Keratinocyte (primary cell): ENCODE results near the gene NFKB2. TPM values are rescaled to one million over a fixed set of nuclear protein-coding genes. Genes with fewer than 3 reads are reported as not detected.

Source experiments
- DNase-seq: peaks from one replicate; pipeline ENCODE4 v3.0.0-alpha.2; 2011; ENCODE audit warnings: low read depth, missing footprints, low spot score
- FAIRE-seq: peaks from 2 replicates; lab custom pipeline; 2011; peaks lifted over from hg19 to GRCh38; lab: Jason Lieb, UNC
- H2AFZ ChIP-seq: 2 replicates; pipeline ENCODE4 v1.6.0; 2012; ENCODE audit warnings: low read length, control low read depth, inconsistent platforms; ENCODE audit not compliant: control insufficient read depth
- H3K27ac ChIP-seq: 2 replicates; pipeline ENCODE4 v1.5.1; 2011; ENCODE audit warnings: low read length; ENCODE audit not compliant: control insufficient read depth, insufficient read depth
- H3K27me3 ChIP-seq: 3 replicates; pipeline ENCODE4 v1.6.0; 2011; ENCODE audit warnings: low read length; ENCODE audit not compliant: control insufficient read depth, insufficient read depth; ENCODE audit errors: extremely low read depth
- H3K36me3 ChIP-seq, 2 experiments: 2 replicates in 1 of 2; 3 replicates in 1 of 2; pipeline ENCODE4 v1.5.1; 2011; ENCODE audit warnings: low read length in 2 of 2, mild to moderate bottlenecking in 1 of 2; ENCODE audit not compliant: control insufficient read depth in 2 of 2, insufficient read depth in 2 of 2; ENCODE audit errors: extremely low read depth in 1 of 2
- H3K4me1 ChIP-seq: 3 replicates; pipeline ENCODE4 v1.5.1; 2011; ENCODE audit warnings: low read length; ENCODE audit not compliant: control insufficient read depth, insufficient read depth; ENCODE audit errors: extremely low read depth
- H3K4me2 ChIP-seq: 3 replicates; pipeline ENCODE4 v1.6.0; 2011; ENCODE audit warnings: low read depth, low read length; ENCODE audit not compliant: control insufficient read depth, insufficient read depth; ENCODE audit errors: extremely low read depth
- H3K4me3 ChIP-seq, 3 experiments: fragments of 200-600 bp in 1 of 3; sonication (generic) in 1 of 3; 2 replicates in 2 of 3; 3 replicates in 1 of 3; pipeline ENCODE4 v1.5.1; 2011 to 2016; ENCODE audit warnings: low read length in 3 of 3, mild to moderate bottlenecking in 3 of 3, control low read depth in 2 of 3, inconsistent platforms in 1 of 3, low read depth in 1 of 3, mixed read lengths in 1 of 3, mixed run types in 1 of 3, moderate library complexity in 1 of 3; ENCODE audit not compliant: control insufficient read depth in 2 of 3, insufficient read depth in 2 of 3; ENCODE audit errors: extremely low read depth in 1 of 3
- H3K79me2 ChIP-seq: 2 replicates; pipeline ENCODE4 v1.6.0; 2012; ENCODE audit warnings: low read length; ENCODE audit not compliant: control insufficient read depth, insufficient read depth
- H3K9ac ChIP-seq: 3 replicates; pipeline ENCODE4 v1.6.0; 2011; ENCODE audit warnings: low read length; ENCODE audit not compliant: control insufficient read depth, insufficient read depth; ENCODE audit errors: extremely low read depth
- H3K9me1 ChIP-seq: 3 replicates; pipeline ENCODE4 v1.6.0; 2011; ENCODE audit warnings: low read length; ENCODE audit not compliant: control insufficient read depth, insufficient read depth; ENCODE audit errors: extremely low read depth
- H3K9me3 ChIP-seq: 2 replicates; pipeline ENCODE4 v1.5.1; 2012; ENCODE audit warnings: low read depth, low read length; ENCODE audit not compliant: control insufficient read depth
- H4K20me1 ChIP-seq: 3 replicates; pipeline ENCODE4 v1.6.0; 2011; ENCODE audit warnings: low read length; ENCODE audit not compliant: control insufficient read depth, insufficient read depth; ENCODE audit errors: extremely low read depth
- EZH2 ChIP-seq: IDR thresholded peaks from one replicate; pipeline ENCODE4 v1.6.1; 2012; ENCODE audit warnings: inconsistent platforms, mild to moderate bottlenecking, low read length, moderate library complexity
- dilution Hi-C: fragments of 300-500 bp; cut with MboI; formaldehyde crosslinking; loops from one replicate; pipeline ENCODE4 v1.7.0; 2020; ENCODE audit warnings: low sequenced_read_pairs; ENCODE audit not compliant: extremely low pct_ligation_motif_present
- polyA plus RNA-seq, 5 experiments: library from polyadenylated mRNA; depleted of rRNA in 3 of 5; stranded (reverse) in 3 of 5; stranded (forward) in 1 of 5; unstranded in 1 of 5; fragments of >200 nt; gene quantifications; 1 replicate in 1 of 5; 2 replicates in 3 of 5; 3 replicates in 1 of 5; pipeline versions ENCODE4 v1.2.1 to v1.2.3, GENCODE V29; 2011 to 2012; ENCODE audit warnings: missing spikeins in 2 of 5, low read depth in 1 of 5, low replicate concordance in 1 of 5
- TF ChIP-seq, protein P1 (sequence below), 3 experiments: IDR thresholded peaks in 1 of 3; conservative IDR thresholded peaks in 1 of 3; optimal IDR thresholded peaks in 1 of 3; 2 replicates in 2 of 3; 3 replicates in 1 of 3; pipeline versions ENCODE3 to v1.5.1; 2011; ENCODE audit warnings: low read length in 3 of 3, mild to moderate bottlenecking in 3 of 3, moderate library complexity in 2 of 3, control low read depth in 1 of 3, inconsistent platforms in 1 of 3; ENCODE audit not compliant: insufficient read depth in 2 of 3; ENCODE audit errors: extremely low read depth in 1 of 3

Gene NFKB2
- polyA plus RNA-seq, 1 donor (not counting 4 experiments of a cell fraction or from before 2014, with no cell fraction given), result 14.8 TPM

DNA sequence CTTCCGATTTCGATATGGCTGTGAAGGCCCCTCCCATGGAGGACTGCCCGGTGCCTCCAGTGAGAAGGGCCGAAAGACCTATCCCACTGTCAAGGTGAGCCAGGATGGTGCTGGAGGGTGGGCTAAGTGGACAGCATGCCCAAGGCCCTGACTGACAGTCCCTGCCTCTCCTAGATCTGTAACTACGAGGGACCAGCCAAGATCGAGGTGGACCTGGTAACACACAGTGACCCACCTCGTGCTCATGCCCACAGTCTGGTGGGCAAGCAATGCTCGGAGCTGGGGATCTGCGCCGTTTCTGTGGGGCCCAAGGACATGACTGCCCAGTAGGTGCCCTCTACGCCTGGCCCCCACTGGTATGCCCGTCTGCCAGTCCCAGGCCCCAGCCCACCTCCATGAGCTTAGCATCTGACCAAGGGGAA, 1.2 kb downstream of the NFKB2 start:
- peak overlapping the region in 2 of 3 experiments; percentile 64 to 71 for H3K4me3 ChIP-seq
- peak overlapping the region; percentile 83 for H3K27ac ChIP-seq
- FAIRE-seq, result no peak

DNA sequence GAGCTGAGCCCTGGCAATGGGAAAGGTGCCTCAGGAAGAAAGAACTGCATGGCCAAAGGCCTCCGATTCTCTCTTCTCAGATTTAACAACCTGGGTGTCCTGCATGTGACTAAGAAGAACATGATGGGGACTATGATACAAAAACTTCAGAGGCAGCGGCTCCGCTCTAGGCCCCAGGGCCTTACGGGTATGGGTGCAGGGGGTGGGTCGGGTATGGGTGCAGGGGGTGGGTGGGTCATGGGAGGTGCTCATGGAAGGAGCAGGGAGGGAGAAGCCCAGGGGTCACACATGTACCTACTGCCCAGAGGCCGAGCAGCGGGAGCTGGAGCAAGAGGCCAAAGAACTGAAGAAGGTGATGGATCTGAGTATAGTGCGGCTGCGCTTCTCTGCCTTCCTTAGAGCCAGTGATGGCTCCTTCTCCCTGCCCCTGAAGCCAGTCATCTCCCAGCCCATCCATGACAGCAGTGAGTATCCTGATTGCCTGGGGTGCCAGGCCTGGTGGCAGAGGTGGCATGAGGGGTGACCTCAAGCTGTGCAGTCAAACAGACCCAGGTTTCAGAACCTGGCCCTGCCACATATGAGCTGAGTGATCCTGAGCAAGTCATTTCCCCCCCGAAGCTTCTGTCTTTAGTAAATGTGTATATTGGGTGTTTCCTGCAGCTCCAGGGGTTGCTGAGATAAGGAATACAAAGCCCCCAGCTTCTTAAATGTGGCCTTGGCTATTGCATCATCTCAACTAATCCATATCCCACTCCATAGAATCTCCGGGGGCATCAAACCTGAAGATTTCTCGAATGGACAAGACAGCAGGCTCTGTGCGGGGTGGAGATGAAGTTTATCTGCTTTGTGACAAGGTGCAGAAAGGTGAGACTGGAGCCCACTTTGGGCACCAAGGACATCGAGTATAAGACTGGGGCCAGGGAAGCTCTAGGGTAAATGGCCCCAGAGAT, 2.0 kb downstream of the NFKB2 start:
- Histone ChIP-seq H3K4me1 (peaks cover 36% of the 10 kb centered on the region), H3K36me3 (peaks cover 19 to 20% of the 10 kb centered on the region in 2 experiments), H3K27me3 (no peaks in the 10 kb centered on the region), H3K4me2 (no peak overlapping the region), H4K20me1 (peaks cover 3% of the 10 kb centered on the region), H3K79me2 (peaks cover 11% of the 10 kb centered on the region), H3K27ac (no peak overlapping the region), H3K9me1 (no peaks in the 10 kb centered on the region), H3K9ac (no peak overlapping the region), H2AFZ (no peak overlapping the region), H3K9me3 (no peaks in the 10 kb centered on the region), H3K4me3 (no peak overlapping the region)
- no peak for FAIRE-seq
- DNase-seq, result no peak
- TF ChIP-seq, protein P1, sequence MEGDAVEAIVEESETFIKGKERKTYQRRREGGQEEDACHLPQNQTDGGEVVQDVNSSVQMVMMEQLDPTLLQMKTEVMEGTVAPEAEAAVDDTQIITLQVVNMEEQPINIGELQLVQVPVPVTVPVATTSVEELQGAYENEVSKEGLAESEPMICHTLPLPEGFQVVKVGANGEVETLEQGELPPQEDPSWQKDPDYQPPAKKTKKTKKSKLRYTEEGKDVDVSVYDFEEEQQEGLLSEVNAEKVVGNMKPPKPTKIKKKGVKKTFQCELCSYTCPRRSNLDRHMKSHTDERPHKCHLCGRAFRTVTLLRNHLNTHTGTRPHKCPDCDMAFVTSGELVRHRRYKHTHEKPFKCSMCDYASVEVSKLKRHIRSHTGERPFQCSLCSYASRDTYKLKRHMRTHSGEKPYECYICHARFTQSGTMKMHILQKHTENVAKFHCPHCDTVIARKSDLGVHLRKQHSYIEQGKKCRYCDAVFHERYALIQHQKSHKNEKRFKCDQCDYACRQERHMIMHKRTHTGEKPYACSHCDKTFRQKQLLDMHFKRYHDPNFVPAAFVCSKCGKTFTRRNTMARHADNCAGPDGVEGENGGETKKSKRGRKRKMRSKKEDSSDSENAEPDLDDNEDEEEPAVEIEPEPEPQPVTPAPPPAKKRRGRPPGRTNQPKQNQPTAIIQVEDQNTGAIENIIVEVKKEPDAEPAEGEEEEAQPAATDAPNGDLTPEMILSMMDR (optimal IDR thresholded peaks at IDR 0.05 in 1 of 3, IDR thresholded peaks at IDR 0.05 in 1 of 3, conservative IDR thresholded peaks at IDR 0.05 in 1 of 3; ENCODE audit: extremely low read depth in 1 of 3, insufficient read depth in 2 of 3, low read length in 3 of 3), result no peak
- TF ChIP-seq EZH2, result no peak
- dilution Hi-C loops, result no loop called here

More for the DNA sequence above, 1.2 kb downstream of the NFKB2 start:
- peaks cover 11% of the 10 kb centered on the region for H3K79me2 ChIP-seq
- H3K27me3 ChIP-seq, result no peaks in the 10 kb centered on the region
- peak overlapping the region; percentile 87 for H3K9ac ChIP-seq
- H3K9me3 ChIP-seq, result no peaks in the 10 kb centered on the region
- H3K36me3 ChIP-seq, result peaks cover 17 to 20% of the 10 kb centered on the region in 2 experiments
- H4K20me1 ChIP-seq, result peaks cover 3% of the 10 kb centered on the region
- no peaks in the 10 kb centered on the region for H3K9me1 ChIP-seq
- DNase-seq, result no peak
- H3K4me2 ChIP-seq, result peak overlapping the region; percentile 73
- H2AFZ ChIP-seq, result no peak overlapping the region
- H3K4me1 ChIP-seq, result peaks cover 31% of the 10 kb centered on the region
- dilution Hi-C loops, result no loop called here
- TF ChIP-seq, protein P1 (optimal IDR thresholded peaks at IDR 0.05 in 1 of 3, IDR thresholded peaks at IDR 0.05 in 1 of 3, conservative IDR thresholded peaks at IDR 0.05 in 1 of 3; ENCODE audit: extremely low read depth in 1 of 3, insufficient read depth in 2 of 3, low read length in 3 of 3), result no peak
- no peak for TF ChIP-seq EZH2
